Esophagus squamous epithelium (tissue), 5 donors: Measurements from ENCODE around the gene YBX2. TPM values are rescaled to one million over a fixed set of nuclear protein-coding genes. Genes with fewer than 3 reads are reported as not detected.

Experiments used
- DNase-seq: peaks from one replicate; lab custom pipeline; 2025; lab: John Stamatoyannopoulos, UW
- H3K27ac ChIP-seq, 4 donors: fragments of 200-600 bp; sonication (generic); one replicate each; pipeline ENCODE4 v1.5.1; 2016 to 2019; ENCODE audit warnings: mild to moderate bottlenecking in 1 of 4
- H3K27me3 ChIP-seq, 4 donors: fragments of 200-600 bp; sonication (generic); 1 replicate in 3 of 4; 2 replicates in 1 of 4; pipeline versions ENCODE4 v1.5.1 to v1.6.0; 2017 to 2021; ENCODE audit warnings: antibody characterized with exemption in 1 of 4
- H3K36me3 ChIP-seq, 3 donors: fragments of 200-600 bp; sonication (generic); one replicate each; pipeline ENCODE4 v1.5.1; 2016 to 2019
- H3K4me1 ChIP-seq, 3 donors: fragments of 200-600 bp; sonication (generic); one replicate each; pipeline ENCODE4 v1.5.1; 2017 to 2019
- H3K4me3 ChIP-seq, 4 donors: fragments of 200-600 bp; sonication (generic); 1 replicate in 3 of 4; 2 replicates in 1 of 4; pipeline ENCODE4 v1.5.1; 2016 to 2019; ENCODE audit warnings: mild to moderate bottlenecking in 2 of 4, moderate library complexity in 1 of 4
- H3K9me3 ChIP-seq, 3 donors: fragments of 200-600 bp; sonication (generic); one replicate each; pipeline ENCODE4 v1.5.1; 2016 to 2019
- CTCF ChIP-seq, 6 experiments: fragments of 450-650 bp in 4 of 6; fragments of 200-600 bp in 2 of 6; sonication (generic) in 2 of 6; IDR thresholded peaks; one replicate each; pipeline ENCODE4 v1.5.1; 2016 to 2019; ENCODE audit warnings: antibody characterized with exemption in 6 of 6, mild to moderate bottlenecking in 4 of 6, moderate library complexity in 4 of 6
- POLR2A ChIP-seq, 4 donors: fragments of 450-650 bp; IDR thresholded peaks; one replicate each; pipeline ENCODE4 v1.6.1; 2017; ENCODE audit warnings: antibody characterized with exemption in 4 of 4, mild to moderate bottlenecking in 4 of 4, moderate library complexity in 3 of 4
- WGBS, 2 donors: methylation state at CpG; one replicate each; pipeline ENCODE4 v1.1.5; 2018; 5-methylcytosine and 5-hydroxymethylcytosine counted together
- intact Hi-C: fragments of 100-400 bp; cut with DNase I; formaldehyde crosslinking; loops from one replicate; pipeline ENCODE4 v1.15.0; 2022
- total RNA-seq, 4 donors: library from RNA; depleted of rRNA; stranded (reverse); fragments of >200 nt; gene quantifications; one replicate each; pipeline ENCODE4 v1.1.0, GENCODE V29; 2016
- donor health status: DM: yes; HTN: yes; CAD: no.

YBX2 gene
- total RNA-seq, 4 donors from 2014 or later = 0.44 to 3.8 (median 2.3) TPM

GRCh38 chr17:7282752-7283321 lies 11.6 kb downstream of the YBX2 start:
- Histone ChIP-seq H3K27me3 (peaks cover 0 to 33% (median 0%) of the 10 kb centered on the region in 4 donors), H3K4me1 (peaks cover 23 to 55% (median 27%) of the 10 kb centered on the region in 3 donors), H3K36me3 (peaks cover 0 to 32% (median 0%) of the 10 kb centered on the region in 3 donors), H3K9me3 (no peaks in the 10 kb centered on the region), H3K27ac (peak overlapping the region; percentile 70 to 92 (median 90)), H3K4me3 (peak overlapping the region in 3 of 4 donors; percentile 55 to 73 (median 62))
- TF ChIP-seq POLR2A (IDR thresholded peaks at IDR 0.05) (no peak), CTCF (IDR thresholded peaks at IDR 0.05) (peak in 2 of 6 experiments; percentile 23 to 39)
- no peak for DNase-seq
- WGBS, 2 donors = 35 to 44% methylated on average over 2 to 3 of the region's 6 CpGs
- intact Hi-C loops = no loop called here

GRCh38 chr17:7281953-7282751 lies 12.3 kb downstream of the YBX2 start:
- intact Hi-C loops = no loop called here
- no peak for TF ChIP-seq POLR2A (IDR thresholded peaks at IDR 0.05)
- Histone ChIP-seq H3K27ac (peak overlapping the region; percentile 70 to 92 (median 90)), H3K9me3 (no peaks in the 10 kb centered on the region), H3K27me3 (peaks cover 0 to 31% (median 0%) of the 10 kb centered on the region in 4 donors), H3K36me3 (peaks cover 0 to 32% (median 0%) of the 10 kb centered on the region in 3 donors), H3K4me3 (peak overlapping the region; percentile 31 to 73 (median 58)), H3K4me1 (peaks cover 23 to 55% (median 27%) of the 10 kb centered on the region in 3 donors)
- 31% methylated on average over 14 of the region's 43 CpGs; no CpG with 5 or more reads in 1 of the 2 donors for WGBS, 2 donors
- DNase-seq = no peak

- WGBS, 2 donors = 1 to 3% methylated on average over 6 to 44 of the region's 71 CpGs
- Histone ChIP-seq H3K4me3 (peak within 1 kb of the TSS; percentile 31 to 73 (median 58)), H3K36me3 (peaks cover 0 to 27% (median 0%) of the 10 kb centered on the region in 3 donors), H3K4me1 (peaks cover 23 to 55% (median 27%) of the 10 kb centered on the region in 3 donors), H3K27ac (peak within 1 kb of the TSS; percentile 70 to 92 (median 90)), H3K9me3 (no peaks in the 10 kb centered on the region), H3K27me3 (peaks cover 0 to 31% (median 0%) of the 10 kb centered on the region in 4 donors)
- DNase-seq = no peak
- intact Hi-C loops = no loop called here
- TF ChIP-seq CTCF (IDR thresholded peaks at IDR 0.05) (peak in 1 of 6 experiments; percentile 23), POLR2A (IDR thresholded peaks at IDR 0.05) (peak in 2 of 4 donors; percentile 46 to 62)
These were observed 13.1 kb downstream of the YBX2 start, which contains the start of gene SLC2A4 for GRCh38 chr17:7281074-7281952. Gene SLC2A4 (plus strand): TSS chr17:7281718. CDS start chr17:7281935, 217 bp downstream.

- no peak for TF ChIP-seq POLR2A (IDR thresholded peaks at IDR 0.05)
- TF ChIP-seq CTCF (IDR thresholded peaks at IDR 0.05) = peak; percentile 92 to 98 (median 96)
- Histone ChIP-seq H3K4me1 (peaks cover 23 to 52% (median 27%) of the 10 kb centered on the region in 3 donors), H3K9me3 (no peaks in the 10 kb centered on the region), H3K36me3 (peaks cover 0 to 20% (median 0%) of the 10 kb centered on the region in 3 donors), H3K27me3 (peaks cover 0 to 31% (median 0%) of the 10 kb centered on the region in 4 donors), H3K27ac (peak overlapping the region; percentile 70 to 92 (median 90)), H3K4me3 (peak overlapping the region; percentile 31 to 73 (median 58))
- no peak for DNase-seq
- WGBS, 2 donors = 0 to 1% methylated on average over 8 to 15 of the region's 29 CpGs
- intact Hi-C loops = no loop called here
These were observed 13.8 kb downstream of the YBX2 start for GRCh38 chr17:7280519-7281073.
